H9 (cell line): ENCODE measurements around the gene NEDD4L. TPM values are rescaled to one million over a fixed set of nuclear protein-coding genes. Genes with fewer than 3 reads are reported as not detected.

Source experiments
- DNase-seq: peaks from one replicate; pipeline ENCODE4 v3.0.0-alpha.2; 2017
- H2AFZ ChIP-seq: one replicate; pipeline ENCODE4 v1.6.1; 2013; ENCODE audit warnings: mild to moderate bottlenecking, low read length, control low read depth, moderate library complexity
- H2AK5ac ChIP-seq: 2 replicates; pipeline ENCODE4 v1.6.1; 2013; ENCODE audit warnings: low read length, control low read depth, mixed read lengths; ENCODE audit not compliant: insufficient read length
- H2BK120ac ChIP-seq: one replicate; pipeline ENCODE4 v1.6.1; 2013; ENCODE audit warnings: low read depth, mild to moderate bottlenecking, low read length, control low read depth, inconsistent platforms; ENCODE audit not compliant: poor library complexity, severe bottlenecking
- H2BK12ac ChIP-seq: 2 replicates; pipeline ENCODE4 v1.6.1; 2013; ENCODE audit warnings: low read length, control low read depth, mixed read lengths, low read depth; ENCODE audit not compliant: insufficient read length
- H2BK15ac ChIP-seq: 2 replicates; pipeline ENCODE4 v1.6.1; 2013; ENCODE audit warnings: low read depth, low read length, control low read depth
- H2BK20ac ChIP-seq: one replicate; pipeline ENCODE4 v1.6.1; 2013; ENCODE audit warnings: low read depth, mild to moderate bottlenecking, low read length, control low read depth, inconsistent platforms; ENCODE audit not compliant: poor library complexity, severe bottlenecking
- H2BK5ac ChIP-seq: 2 replicates; pipeline ENCODE4 v1.6.1; 2013; ENCODE audit warnings: low read length, control low read depth, mixed read lengths; ENCODE audit not compliant: insufficient read length
- H3K14ac ChIP-seq: 2 replicates; pipeline ENCODE4 v1.6.1; 2013; ENCODE audit warnings: low read length, control low read depth; ENCODE audit not compliant: insufficient read depth
- H3K18ac ChIP-seq: 2 replicates; pipeline ENCODE4 v1.6.1; 2013; ENCODE audit warnings: low read depth, mild to moderate bottlenecking, mixed read lengths, low read length, control low read depth; ENCODE audit not compliant: insufficient read length
- H3K23ac ChIP-seq: 2 replicates; pipeline ENCODE4 v1.6.1; 2013; ENCODE audit warnings: low read length, control low read depth, mixed read lengths, low read depth; ENCODE audit not compliant: insufficient read length
- H3K23me2 ChIP-seq: 2 replicates; pipeline ENCODE4 v1.6.1; 2013; ENCODE audit warnings: low read depth, mild to moderate bottlenecking, mixed read lengths, low read length, control low read depth; ENCODE audit not compliant: insufficient read length, poor library complexity, severe bottlenecking
- H3K27ac ChIP-seq: 2 replicates; pipeline ENCODE4 v1.5.1; 2013; ENCODE audit warnings: low read length, control low read depth, mixed read lengths, low read depth; ENCODE audit not compliant: insufficient read length
- H3K27me3 ChIP-seq: 2 replicates; pipeline ENCODE4 v1.6.1; 2013; ENCODE audit warnings: low read length, control low read depth, inconsistent platforms; ENCODE audit not compliant: insufficient read depth
- H3K4ac ChIP-seq: 2 replicates; pipeline ENCODE4 v1.6.1; 2013; ENCODE audit warnings: low read depth, mild to moderate bottlenecking, control low read depth, inconsistent platforms, low read length, moderate library complexity
- H3K4me1 ChIP-seq: 2 replicates; pipeline ENCODE4 v1.6.1; 2013; ENCODE audit warnings: low read length, control low read depth, inconsistent platforms; ENCODE audit not compliant: insufficient read depth
- H3K4me2 ChIP-seq: 2 replicates; pipeline ENCODE4 v1.6.1; 2013; ENCODE audit warnings: low read length, control low read depth, mixed read lengths; ENCODE audit not compliant: insufficient read length, insufficient read depth
- H3K56ac ChIP-seq: 2 replicates; pipeline ENCODE4 v1.6.1; 2013; ENCODE audit warnings: low read depth, mild to moderate bottlenecking, mixed read lengths, low read length, control low read depth; ENCODE audit not compliant: insufficient read length
- H3K79me1 ChIP-seq: 2 replicates; pipeline ENCODE4 v1.6.1; 2013; ENCODE audit warnings: low read depth, mild to moderate bottlenecking, moderate library complexity, low read length, control low read depth, inconsistent platforms; ENCODE audit not compliant: insufficient read depth, poor library complexity, severe bottlenecking
- H3K79me2 ChIP-seq: 2 replicates; pipeline ENCODE4 v1.6.1; 2013; ENCODE audit warnings: low read length, control low read depth, inconsistent platforms; ENCODE audit not compliant: insufficient read depth
- H3K9ac ChIP-seq: 2 replicates; pipeline ENCODE4 v1.6.1; 2013; ENCODE audit warnings: low read length, control low read depth, mixed read lengths; ENCODE audit not compliant: insufficient read length; ENCODE audit errors: extremely low read depth
- H3K9me3 ChIP-seq: one replicate; pipeline ENCODE4 v1.6.1; 2013; ENCODE audit warnings: low read depth, low read length, inconsistent platforms; ENCODE audit not compliant: control insufficient read depth
- H3T11ph ChIP-seq: one replicate; pipeline ENCODE4 v1.6.1; 2013; ENCODE audit warnings: mild to moderate bottlenecking, low read length, control low read depth, inconsistent platforms
- H4K20me1 ChIP-seq: one replicate; pipeline ENCODE4 v1.6.1; 2013; ENCODE audit not compliant: control insufficient read depth, insufficient read length, insufficient read depth
- H4K5ac ChIP-seq: 2 replicates; pipeline ENCODE4 v1.6.1; 2013; ENCODE audit warnings: low read depth, mild to moderate bottlenecking, mixed read lengths, low read length, control low read depth; ENCODE audit not compliant: insufficient read length
- H4K8ac ChIP-seq: replicated peaks from 2 replicates; pipeline ENCODE4 v1.6.1; 2013; ENCODE audit warnings: low read length, control low read depth, mixed read lengths, low read depth; ENCODE audit not compliant: insufficient read length
- H4K91ac ChIP-seq: 2 replicates; pipeline ENCODE4 v1.6.1; 2013; ENCODE audit warnings: low read depth, mild to moderate bottlenecking, moderate library complexity, mixed read lengths, low read length, control low read depth; ENCODE audit not compliant: insufficient read length
- H3K27ac Mint-ChIP-seq, 3 experiments: 2 replicates in 2 of 3; 3 replicates in 1 of 3; pipeline ENCODE4 v1.8.0; 2020 to 2021; ENCODE audit warnings: mixed read lengths in 3 of 3, mild to moderate bottlenecking in 1 of 3, moderate library complexity in 1 of 3
- H3K27me3 Mint-ChIP-seq: 2 replicates; pipeline ENCODE4 v1.8.0; 2021; ENCODE audit warnings: low read depth, mild to moderate bottlenecking, moderate library complexity, mixed read lengths
- H3K36me3 Mint-ChIP-seq, 3 experiments: 2 replicates in 2 of 3; 3 replicates in 1 of 3; pipeline ENCODE4 v1.8.0; 2020 to 2021; ENCODE audit warnings: low read depth in 3 of 3, mixed read lengths in 3 of 3; ENCODE audit not compliant: insufficient read depth in 1 of 3
- H3K4me1 Mint-ChIP-seq, 2 experiments: 2 replicates each; pipeline ENCODE4 v1.8.0; 2020; ENCODE audit warnings: mixed read lengths in 2 of 2
- H3K4me3 Mint-ChIP-seq, 2 experiments: 2 replicates in 1 of 2; 3 replicates in 1 of 2; pipeline ENCODE4 v1.8.0; 2020 to 2021; ENCODE audit warnings: mild to moderate bottlenecking in 2 of 2, mixed read lengths in 2 of 2, moderate library complexity in 1 of 2
- H3K9me3 Mint-ChIP-seq, 2 experiments: 2 replicates in 1 of 2; 3 replicates in 1 of 2; pipeline ENCODE4 v1.8.0; 2020; ENCODE audit warnings: mild to moderate bottlenecking in 2 of 2, mixed read lengths in 2 of 2, moderate library complexity in 1 of 2
- WGBS: extraction: QIAGEN DNeasy Blood & Tissue Kit; methylation state at CpG from one replicate; pipeline ENCODE4 v1.1.7; 2013; ENCODE audit warnings: missing lambda C conversion rate, low lambda C conversion rate, mixed read lengths; ENCODE audit not compliant: insufficient read length; ENCODE audit errors: extremely low coverage; 5-methylcytosine and 5-hydroxymethylcytosine counted together
- total RNA-seq: library from RNA; stranded (reverse); gene quantifications from 2 replicates; pipeline ENCODE4 v1.2.1, GENCODE V29; 2021
- TF ChIP-seq, protein P1 (sequence below): fragments of 200-600 bp; sonication (generic); conservative IDR thresholded peaks from 3 replicates; pipeline ENCODE4 v1.8.0; 2021; ENCODE audit warnings: antibody characterized with exemption, mild to moderate bottlenecking

NEDD4L gene
- total RNA-seq, 1 experiment from 2014 or later = 76.3 TPM

DNA sequence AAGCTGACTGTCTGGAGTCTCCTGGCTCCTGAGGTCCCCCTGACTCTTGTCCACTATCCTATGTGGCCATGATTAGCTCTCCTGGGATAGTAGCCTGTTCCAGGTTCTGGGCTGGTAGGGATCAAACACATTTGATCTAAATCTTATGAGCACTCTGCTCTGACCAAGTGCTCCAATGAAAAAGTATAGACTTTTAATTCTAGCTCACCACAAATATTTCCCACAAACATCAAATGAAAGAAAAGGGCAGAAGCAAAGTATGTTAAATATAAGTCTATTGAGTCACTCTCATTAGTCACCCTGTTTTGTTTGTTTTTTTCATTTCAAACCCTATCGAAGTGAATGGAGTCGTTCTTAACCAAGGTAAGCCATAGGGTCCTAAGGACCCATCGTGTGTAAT, 39.7 kb upstream of the NEDD4L start:
- Histone ChIP-seq H3K27me3 (no peaks in the 10 kb centered on the region), H3K18ac (no peak overlapping the region), H3K4me1 (no peaks in the 10 kb centered on the region), H3K9ac (no peak overlapping the region), H2BK12ac (no peak overlapping the region), H2AK5ac (no peak overlapping the region), H3K9me3 (no peaks in the 10 kb centered on the region), H4K8ac (no peak overlapping the region), H4K5ac (no peak overlapping the region), H2BK5ac (no peak overlapping the region), H2BK15ac (no peak overlapping the region), H3K79me2 (no peaks in the 10 kb centered on the region), H2BK20ac (no peak overlapping the region), H3T11ph (no peak overlapping the region), H3K79me1 (no peaks in the 10 kb centered on the region), H3K4me2 (no peak overlapping the region), H2AFZ (no peak overlapping the region), H3K4ac (no peak overlapping the region), H4K91ac (no peak overlapping the region), H3K23me2 (no peaks in the 10 kb centered on the region), H4K20me1 (no peaks in the 10 kb centered on the region), H3K27ac (no peak overlapping the region), H3K14ac (no peak overlapping the region), H2BK120ac (no peak overlapping the region), H3K23ac (no peak overlapping the region), H3K56ac (no peak overlapping the region)
- DNase-seq = no peak
- Mint-ChIP-seq H3K9me3 (no peaks in the 10 kb centered on the region), H3K4me3 (no peak overlapping the region), H3K36me3 (no peaks in the 10 kb centered on the region), H3K4me1 (no peaks in the 10 kb centered on the region), H3K27me3 (no peaks in the 10 kb centered on the region), H3K27ac (no peak overlapping the region)
- no CpG with 5 or more reads among the region's 3 CpGs for WGBS
- TF ChIP-seq, protein P1, sequence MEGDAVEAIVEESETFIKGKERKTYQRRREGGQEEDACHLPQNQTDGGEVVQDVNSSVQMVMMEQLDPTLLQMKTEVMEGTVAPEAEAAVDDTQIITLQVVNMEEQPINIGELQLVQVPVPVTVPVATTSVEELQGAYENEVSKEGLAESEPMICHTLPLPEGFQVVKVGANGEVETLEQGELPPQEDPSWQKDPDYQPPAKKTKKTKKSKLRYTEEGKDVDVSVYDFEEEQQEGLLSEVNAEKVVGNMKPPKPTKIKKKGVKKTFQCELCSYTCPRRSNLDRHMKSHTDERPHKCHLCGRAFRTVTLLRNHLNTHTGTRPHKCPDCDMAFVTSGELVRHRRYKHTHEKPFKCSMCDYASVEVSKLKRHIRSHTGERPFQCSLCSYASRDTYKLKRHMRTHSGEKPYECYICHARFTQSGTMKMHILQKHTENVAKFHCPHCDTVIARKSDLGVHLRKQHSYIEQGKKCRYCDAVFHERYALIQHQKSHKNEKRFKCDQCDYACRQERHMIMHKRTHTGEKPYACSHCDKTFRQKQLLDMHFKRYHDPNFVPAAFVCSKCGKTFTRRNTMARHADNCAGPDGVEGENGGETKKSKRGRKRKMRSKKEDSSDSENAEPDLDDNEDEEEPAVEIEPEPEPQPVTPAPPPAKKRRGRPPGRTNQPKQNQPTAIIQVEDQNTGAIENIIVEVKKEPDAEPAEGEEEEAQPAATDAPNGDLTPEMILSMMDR = no peak
